ENCODE results near the gene STK31.
"Not testable (repeated sequence)": the region's sequence is repeated elsewhere in the genome, so short reads cannot be mapped to it uniquely, and the experiment has no call there.

Gene STK31, protein sequence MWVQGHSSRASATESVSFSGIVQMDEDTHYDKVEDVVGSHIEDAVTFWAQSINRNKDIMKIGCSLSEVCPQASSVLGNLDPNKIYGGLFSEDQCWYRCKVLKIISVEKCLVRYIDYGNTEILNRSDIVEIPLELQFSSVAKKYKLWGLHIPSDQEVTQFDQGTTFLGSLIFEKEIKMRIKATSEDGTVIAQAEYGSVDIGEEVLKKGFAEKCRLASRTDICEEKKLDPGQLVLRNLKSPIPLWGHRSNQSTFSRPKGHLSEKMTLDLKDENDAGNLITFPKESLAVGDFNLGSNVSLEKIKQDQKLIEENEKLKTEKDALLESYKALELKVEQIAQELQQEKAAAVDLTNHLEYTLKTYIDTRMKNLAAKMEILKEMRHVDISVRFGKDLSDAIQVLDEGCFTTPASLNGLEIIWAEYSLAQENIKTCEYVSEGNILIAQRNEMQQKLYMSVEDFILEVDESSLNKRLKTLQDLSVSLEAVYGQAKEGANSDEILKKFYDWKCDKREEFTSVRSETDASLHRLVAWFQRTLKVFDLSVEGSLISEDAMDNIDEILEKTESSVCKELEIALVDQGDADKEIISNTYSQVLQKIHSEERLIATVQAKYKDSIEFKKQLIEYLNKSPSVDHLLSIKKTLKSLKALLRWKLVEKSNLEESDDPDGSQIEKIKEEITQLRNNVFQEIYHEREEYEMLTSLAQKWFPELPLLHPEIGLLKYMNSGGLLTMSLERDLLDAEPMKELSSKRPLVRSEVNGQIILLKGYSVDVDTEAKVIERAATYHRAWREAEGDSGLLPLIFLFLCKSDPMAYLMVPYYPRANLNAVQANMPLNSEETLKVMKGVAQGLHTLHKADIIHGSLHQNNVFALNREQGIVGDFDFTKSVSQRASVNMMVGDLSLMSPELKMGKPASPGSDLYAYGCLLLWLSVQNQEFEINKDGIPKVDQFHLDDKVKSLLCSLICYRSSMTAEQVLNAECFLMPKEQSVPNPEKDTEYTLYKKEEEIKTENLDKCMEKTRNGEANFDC

GRCh38 chr7:23710000-23710399 is at the start of gene STK31:
STK31 (plus strand) TSS chr7:23710219; CDS start chr7:23710286, 67 bp downstream.
- no peak for DNase-seq

DNA sequence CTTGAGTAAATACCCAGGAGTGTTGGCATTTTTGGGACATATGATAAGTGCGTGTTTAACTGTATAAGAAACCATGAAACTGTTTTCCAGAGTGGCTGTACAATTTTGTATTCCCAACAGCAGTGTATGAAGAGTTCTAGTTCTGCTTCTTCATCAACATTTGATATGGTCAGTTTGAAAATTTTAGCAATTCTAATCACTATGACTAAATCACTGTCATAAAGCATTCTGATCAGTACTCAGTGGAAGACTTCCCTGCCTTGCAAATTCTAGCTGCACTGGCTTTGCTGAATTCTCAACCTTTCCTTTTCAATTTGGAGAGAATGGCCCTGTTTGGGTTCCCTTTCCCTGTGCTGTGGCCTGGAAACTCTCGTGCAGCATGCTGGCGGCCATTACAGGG is 48.6 kb upstream of the STK31 start:
- no peak for DNase-seq

DNA sequence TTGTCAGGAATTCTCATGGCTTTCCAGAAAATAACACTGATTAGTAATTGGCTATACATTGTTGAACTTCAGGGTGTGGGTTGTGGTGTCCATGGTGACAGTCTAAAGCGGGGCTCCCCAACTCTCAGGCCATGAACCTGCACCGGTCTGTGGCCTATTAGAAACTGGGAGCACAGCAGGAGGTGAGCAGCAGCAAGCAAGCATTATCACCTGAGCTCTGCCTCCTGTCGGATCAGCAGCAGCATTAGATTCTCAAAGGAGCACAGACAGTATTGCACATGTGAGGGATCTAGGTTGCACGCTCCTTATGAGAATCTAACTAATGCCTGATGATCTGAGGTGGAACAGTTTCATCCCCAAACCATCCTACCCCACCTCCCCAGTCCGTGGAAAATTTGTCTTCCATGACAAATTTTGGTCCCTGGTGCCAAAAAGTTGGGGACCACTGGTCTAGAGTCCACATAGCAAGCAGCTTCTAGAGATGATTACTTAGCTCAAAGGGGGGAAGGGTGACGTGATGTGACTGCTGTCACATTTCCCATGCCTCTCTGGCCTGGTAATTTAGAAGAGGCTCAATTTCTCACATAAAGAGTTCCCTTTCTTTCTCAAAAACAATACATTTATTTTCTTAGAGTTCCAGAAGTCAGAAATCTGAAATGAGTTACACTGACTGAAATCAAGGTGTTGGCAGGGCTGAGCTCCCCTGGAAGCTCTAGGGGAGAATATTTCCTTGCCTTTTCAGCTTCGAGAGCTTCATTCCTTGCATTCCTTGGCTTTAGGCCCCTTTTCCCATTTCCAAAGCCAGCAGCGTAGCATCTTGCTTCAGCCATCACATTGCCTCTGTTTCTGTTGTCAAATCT is 47.7 kb upstream of the STK31 start:
- DNase-seq, result no peak

DNA sequence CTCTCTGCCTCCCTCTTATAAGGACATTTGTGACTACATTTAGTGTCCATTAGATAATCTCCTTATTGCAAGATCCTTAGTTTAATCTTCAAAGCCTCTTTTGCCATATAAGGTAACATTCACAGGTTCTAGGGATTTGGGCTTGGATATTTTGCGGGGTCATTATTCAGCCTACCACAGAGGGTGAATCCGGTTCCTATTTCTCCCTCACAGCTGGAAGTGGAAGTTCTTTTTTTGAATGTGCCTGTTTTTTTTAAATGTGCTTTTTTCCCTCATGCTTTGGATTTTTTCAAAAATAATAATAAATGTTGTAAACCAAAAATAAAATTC is 47.1 kb upstream of the STK31 start:
- DNase-seq, result no peak

GRCh38 chr7:23664122-23664521 is 45.9 kb upstream of the STK31 start:
- DNase-seq, result no peak

DNA sequence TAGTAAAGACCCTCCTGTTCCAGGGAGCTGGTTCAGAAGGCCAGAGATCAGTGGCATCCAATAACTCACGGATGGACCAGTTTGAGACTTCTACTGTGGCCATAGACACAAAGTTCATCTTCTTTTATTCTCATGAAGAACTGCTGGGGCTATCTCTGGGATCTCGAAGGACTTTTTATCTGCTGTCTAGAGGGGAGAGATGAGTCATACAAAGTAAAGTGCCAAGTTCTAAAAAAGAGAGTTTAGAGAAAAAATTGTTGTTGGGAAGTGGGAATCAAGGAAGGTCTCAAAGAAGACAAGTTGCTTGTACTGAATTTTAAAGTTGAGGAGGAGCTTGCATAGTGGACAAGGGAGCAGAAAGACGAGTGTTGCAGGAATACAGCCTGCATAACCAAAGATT is 38.0 kb upstream of the STK31 start:
- DNase-seq, result no peak

- no peak for DNase-seq
These were observed 30.1 kb upstream of the STK31 start, which contains the start of gene FAM221A for GRCh38 chr7:23679898-23680413. FAM221A (plus strand) TSS chr7:23680199; CDS start chr7:23680219, 20 bp downstream.

DNA sequence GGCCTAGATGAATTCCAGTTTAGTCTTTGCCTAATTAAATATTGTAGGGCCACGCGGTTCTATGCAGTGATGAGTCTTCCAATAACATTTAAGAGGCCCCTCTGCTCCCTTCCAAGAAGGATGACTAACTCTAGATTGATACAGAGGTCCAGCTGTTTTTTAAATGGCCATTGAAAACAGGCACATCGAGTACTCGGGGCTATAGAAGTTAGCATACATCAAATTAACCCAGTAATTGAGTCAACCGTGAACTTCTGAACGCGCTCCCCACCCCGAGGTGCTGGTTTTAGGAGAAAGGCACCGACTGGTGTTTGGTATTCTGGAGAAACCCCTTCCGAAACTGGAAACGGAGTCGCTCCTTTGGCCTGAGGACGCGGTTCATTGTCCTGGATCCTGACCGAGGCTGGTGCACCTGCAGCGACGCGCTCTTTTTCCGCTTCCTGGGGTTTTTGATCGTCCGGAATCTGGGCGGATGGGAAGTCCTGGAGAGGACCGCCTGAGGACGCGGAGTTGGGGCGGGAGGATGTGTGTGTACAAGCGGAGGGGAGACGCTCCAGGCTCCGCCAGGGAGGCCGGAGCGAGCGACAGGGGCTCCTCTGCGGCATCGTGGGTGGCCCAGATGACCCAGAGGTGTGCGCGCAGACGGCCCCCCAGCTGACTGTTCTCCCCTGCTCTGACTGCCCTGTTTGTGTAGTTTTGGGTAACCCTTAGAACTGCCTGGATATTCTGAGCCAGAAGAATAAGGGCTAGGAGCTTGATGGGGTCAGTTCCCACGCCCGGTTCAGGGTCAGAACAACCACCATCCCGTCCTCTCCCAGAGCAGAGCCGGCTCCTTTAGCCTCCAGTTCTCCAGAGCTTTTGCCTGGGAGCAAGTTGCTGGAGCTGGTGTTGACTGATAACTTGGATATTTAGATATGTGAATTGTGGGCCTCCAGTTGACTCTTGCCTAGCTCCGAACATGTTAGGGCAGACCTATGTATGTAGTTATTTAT is 29.3 kb upstream of the STK31 start:
- DNase-seq, result no peak

DNA sequence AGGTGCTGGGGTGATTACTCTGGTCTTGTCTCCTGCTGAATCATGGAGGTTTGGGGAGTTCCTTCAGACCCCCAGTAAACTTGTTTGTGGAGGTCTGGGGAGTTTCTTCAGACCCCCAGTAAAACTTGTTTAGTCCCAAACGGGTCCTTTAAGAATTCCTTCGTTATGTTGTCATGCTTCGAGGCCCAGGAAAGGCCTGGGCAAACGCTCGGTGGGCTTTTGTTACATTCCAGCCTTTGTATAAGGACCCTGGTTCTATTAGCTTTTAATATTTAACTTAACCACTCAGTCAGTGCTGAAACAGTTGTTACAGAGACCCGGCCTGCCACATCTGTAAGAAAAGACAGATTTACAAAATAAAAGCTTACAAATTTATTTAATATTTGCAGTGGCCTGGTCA is 26.0 kb upstream of the STK31 start:
- DNase-seq, result not testable (repeated sequence)

DNA sequence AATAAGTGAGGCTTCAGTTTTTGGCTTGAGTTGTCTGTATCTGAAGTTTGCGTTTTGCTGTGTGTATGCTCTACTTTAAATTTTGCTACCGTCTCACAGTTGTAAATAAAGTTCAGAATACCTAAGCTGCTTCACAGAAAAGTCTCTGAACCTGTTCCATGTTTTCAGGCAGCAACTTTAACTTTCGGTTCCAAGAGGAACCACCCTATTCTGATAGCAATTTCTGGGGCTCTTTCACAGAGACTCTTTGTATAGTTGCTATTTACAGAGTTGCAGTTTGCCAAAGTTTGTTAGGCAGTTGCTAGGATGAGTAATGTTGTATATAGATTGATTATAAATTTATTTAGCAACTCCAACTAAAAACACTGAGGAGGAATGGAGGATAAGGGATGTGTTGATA is 24.3 kb upstream of the STK31 start:
- no peak for DNase-seq

DNA sequence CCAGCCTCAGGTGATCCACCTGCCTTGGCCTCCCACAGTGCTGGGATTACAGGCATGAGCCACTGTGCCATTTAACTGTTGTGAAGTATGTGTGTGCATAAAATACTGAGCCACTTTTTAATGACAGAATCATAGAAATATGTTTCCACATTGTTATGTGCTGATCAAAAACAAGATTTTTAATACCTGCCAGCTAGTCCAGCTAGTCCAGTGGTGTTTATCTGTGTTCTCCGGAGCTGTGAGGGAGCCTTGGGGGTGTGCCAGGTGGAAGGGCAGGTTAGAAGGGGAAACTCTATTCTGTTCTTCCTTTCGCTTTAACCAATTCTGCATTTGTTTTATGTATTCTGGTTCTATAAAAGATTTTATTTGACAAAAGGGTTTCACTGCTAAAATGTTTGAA is 23.0 kb upstream of the STK31 start:
- DNase-seq, result no peak

DNA sequence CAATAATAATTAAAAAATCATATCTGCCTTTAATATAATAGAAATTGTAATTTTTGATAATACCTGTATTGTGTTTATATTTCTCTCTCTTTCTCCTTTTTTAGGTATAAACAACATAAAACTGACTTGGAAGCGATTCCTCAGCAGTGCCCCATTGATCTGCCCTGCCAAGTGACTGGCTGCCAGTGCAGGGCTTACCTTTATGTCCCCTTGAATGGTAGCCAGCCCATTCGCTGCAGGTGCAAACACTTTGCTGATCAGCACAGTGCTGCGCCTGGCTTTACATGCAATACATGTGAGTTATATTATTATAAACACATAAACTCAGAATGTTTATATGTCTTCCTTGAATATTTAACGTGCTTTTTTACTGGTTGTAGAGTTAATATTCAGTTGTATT is 20.9 kb upstream of the STK31 start:
- DNase-seq, result no peak

DNA sequence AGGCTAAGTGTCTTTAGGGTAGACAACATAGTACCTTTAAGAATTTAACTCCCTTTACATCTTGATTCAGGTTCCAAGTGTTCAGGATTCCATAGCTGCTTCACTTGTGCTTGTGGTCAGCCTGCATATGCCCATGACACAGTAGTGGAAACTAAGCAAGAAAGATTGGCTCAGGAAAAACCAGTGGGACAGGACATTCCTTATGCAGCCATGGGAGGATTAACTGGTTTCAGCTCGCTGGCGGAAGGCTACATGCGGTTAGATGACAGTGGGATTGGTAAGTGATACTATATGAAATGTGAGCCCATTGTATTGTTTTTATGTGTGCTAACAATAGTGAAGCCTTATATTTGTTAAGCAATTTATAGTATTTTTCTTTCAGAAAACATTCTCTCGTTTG is 18.7 kb upstream of the STK31 start:
- DNase-seq, result no peak

- DNase-seq, result no peak
These were observed 16.8 kb upstream of the STK31 start for GRCh38 chr7:23693224-23693623.

- DNase-seq, result no peak
These were observed 13.0 kb upstream of the STK31 start for GRCh38 chr7:23696916-23697441.

DNA sequence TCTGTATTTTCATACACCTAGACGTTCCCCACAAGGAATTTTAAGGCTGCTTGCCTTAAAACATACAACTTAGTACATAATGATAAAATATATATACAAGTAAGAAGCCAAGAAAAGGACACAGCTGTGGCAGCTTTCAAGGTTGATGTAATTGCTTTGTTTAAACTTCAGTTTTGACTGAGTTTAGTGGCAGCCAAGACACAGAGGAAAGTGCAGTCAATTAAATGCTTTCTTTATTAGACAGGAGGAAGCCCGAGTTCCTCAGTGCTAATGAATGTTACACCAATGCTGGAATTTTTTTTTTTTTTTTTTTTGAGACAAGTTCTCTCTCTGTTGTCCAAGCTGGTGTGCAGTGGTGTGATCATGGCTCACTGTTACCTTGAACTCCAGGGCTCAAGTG is 11.2 kb upstream of the STK31 start:
- no peak for DNase-seq

- DNase-seq, result no peak
These were observed 10.0 kb upstream of the STK31 start for GRCh38 chr7:23700046-23700445.

DNA sequence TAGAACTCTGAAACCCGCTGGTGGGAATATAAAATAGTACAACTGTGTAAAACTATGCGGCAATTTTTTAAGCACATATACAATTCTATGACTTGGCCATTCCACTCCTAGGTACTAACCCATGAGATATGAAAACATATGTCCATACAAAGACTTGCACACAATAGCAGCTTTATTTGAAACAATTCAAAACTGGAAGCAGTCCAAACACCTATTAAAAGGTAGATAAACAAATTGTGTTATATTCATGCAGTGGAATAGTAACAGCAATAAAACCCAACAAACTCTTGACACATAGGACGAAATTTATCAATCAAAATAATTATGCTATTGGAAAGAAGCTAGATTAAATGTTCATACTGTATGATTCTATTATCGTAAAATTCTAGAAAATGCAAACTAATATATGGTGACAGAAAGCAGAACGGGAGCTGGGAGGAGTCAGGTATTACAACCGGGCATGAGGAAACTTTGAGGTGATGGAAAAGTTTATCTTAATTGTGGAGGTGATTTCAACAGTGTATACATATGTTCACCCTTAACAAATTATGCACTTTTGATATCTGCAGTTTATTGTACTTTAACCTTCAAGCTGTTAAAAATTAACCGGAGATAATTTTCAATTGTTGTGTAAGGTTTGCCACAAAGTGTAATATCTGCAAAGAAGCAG is 803 bp upstream of the STK31 start:
- DNase-seq, result no peak

- DNase-seq, result peak; percentile 24
These were observed 2.6 kb downstream of the STK31 start for GRCh38 chr7:23712368-23713284.
